ENCODE data around the gene PHACTR1. TPM values are rescaled to one million over a fixed set of nuclear protein-coding genes. Genes with fewer than 3 reads are reported as not detected.

Gene PHACTR1
- total RNA-seq, 2 donors from 2014 or later: 6.0 to 12.9 TPM

- WGBS, 2 donors: 67 to 91% methylated on average over 4 of the region's 4 CpGs
- Histone ChIP-seq H3K27me3 (no peaks in the 10 kb centered on the region), H3K27ac (no peak overlapping the region), H3K4me3 (no peak overlapping the region), H3K9me3 (no peaks in the 10 kb centered on the region), H3K36me3 (replicated peaks in 1 of 2; ENCODE audit: insufficient read depth in 1 of 2, low read depth in 2 of 2) (no peaks in the 10 kb centered on the region), H3K4me1 (no peaks in the 10 kb centered on the region)
- TF ChIP-seq POLR2A (IDR thresholded peaks at IDR 0.05) (no peak), CTCF (IDR thresholded peaks at IDR 0.05) (no peak)
- ATAC-seq (no peak), DNase-seq (no peak)
- intact Hi-C loops (cut with DNase I): no loop called here
These were observed 569.6 kb downstream of the PHACTR1 start for GRCh38 chr6:13286181-13286580.

GRCh38 chr6:13287104-13287503, 570.5 kb downstream of the PHACTR1 start:
- no peak overlapping the region for H3K27ac ChIP-seq
- WGBS, 2 donors: 96 to 97% methylated on average over 6 to 7 of the region's 7 CpGs
- DNase-seq (no peak), ATAC-seq (no peak)
- intact Hi-C loops (cut with DNase I): no loop called here
- no peaks in the 10 kb centered on the region for H3K9me3 ChIP-seq
- no peak overlapping the region for H3K4me3 ChIP-seq
- no peaks in the 10 kb centered on the region for H3K27me3 ChIP-seq
- H3K36me3 ChIP-seq (replicated peaks in 1 of 2; ENCODE audit: insufficient read depth in 1 of 2, low read depth in 2 of 2): no peaks in the 10 kb centered on the region
- no peaks in the 10 kb centered on the region for H3K4me1 ChIP-seq
- no peak for TF ChIP-seq POLR2A (IDR thresholded peaks at IDR 0.05)
- TF ChIP-seq CTCF (IDR thresholded peaks at IDR 0.05): no peak

GRCh38 chr6:13288481-13288880, 571.9 kb downstream of the PHACTR1 start:
- Histone ChIP-seq H3K27me3 (no peaks in the 10 kb centered on the region), H3K4me3 (no peak overlapping the region), H3K4me1 (no peaks in the 10 kb centered on the region), H3K9me3 (no peaks in the 10 kb centered on the region), H3K36me3 (replicated peaks in 1 of 2; ENCODE audit: insufficient read depth in 1 of 2, low read depth in 2 of 2) (peaks cover 0 to 4% of the 10 kb centered on the region in 2 donors), H3K27ac (no peak overlapping the region)
- ATAC-seq: no peak
- TF ChIP-seq POLR2A (IDR thresholded peaks at IDR 0.05): no peak
- no peak for TF ChIP-seq CTCF (IDR thresholded peaks at IDR 0.05)
- no peak for DNase-seq
- 89 to 91% methylated on average over 9 of the region's 9 CpGs for WGBS, 2 donors
- intact Hi-C loops (cut with DNase I): no loop called here

GRCh38 chr6:13288969-13289391, 572.4 kb downstream of the PHACTR1 start:
- Histone ChIP-seq H3K27ac (peak overlapping the region in 1 of 4 donors; percentile 3), H3K9me3 (no peaks in the 10 kb centered on the region), H3K4me3 (no peak overlapping the region), H3K36me3 (replicated peaks in 1 of 2; ENCODE audit: insufficient read depth in 1 of 2, low read depth in 2 of 2) (peaks cover 0 to 7% of the 10 kb centered on the region in 2 donors), H3K4me1 (no peaks in the 10 kb centered on the region), H3K27me3 (no peaks in the 10 kb centered on the region)
- TF ChIP-seq CTCF (IDR thresholded peaks at IDR 0.05) (no peak), POLR2A (IDR thresholded peaks at IDR 0.05) (no peak)
- DNase-seq: no peak
- intact Hi-C loops (cut with DNase I): no loop called here
- no peak for ATAC-seq
- WGBS, 2 donors: 83 to 95% methylated on average over 11 to 13 of the region's 13 CpGs

GRCh38 chr6:13289789-13290318, 573.3 kb downstream of the PHACTR1 start:
- no peak overlapping the region for H3K4me3 ChIP-seq
- 47 to 63% methylated on average over 9 of the region's 9 CpGs for WGBS, 2 donors
- no peaks in the 10 kb centered on the region for H3K9me3 ChIP-seq
- H3K36me3 ChIP-seq (replicated peaks in 1 of 2; ENCODE audit: insufficient read depth in 1 of 2, low read depth in 2 of 2): peaks cover 0 to 7% of the 10 kb centered on the region in 2 donors
- DNase-seq (peak; percentile 28 to 40 (median 37)), ATAC-seq (peak; percentile 49)
- H3K27ac ChIP-seq: peak overlapping the region in 2 of 4 donors; percentile 3 to 41
- H3K27me3 ChIP-seq: no peaks in the 10 kb centered on the region
- H3K4me1 ChIP-seq: no peaks in the 10 kb centered on the region
- TF ChIP-seq POLR2A (IDR thresholded peaks at IDR 0.05) (no peak), CTCF (IDR thresholded peaks at IDR 0.05) (no peak)
- intact Hi-C loops (cut with DNase I): no loop called here
